ENCODE results near the gene TMEM131. TPM values are rescaled to one million over a fixed set of nuclear protein-coding genes. Genes with fewer than 3 reads are reported as not detected.

Gene TMEM131
- total RNA-seq, 4 donors from 2014 or later, result 10.3 to 39.2 (median 20.0) TPM

GRCh38 chr2:98004047-98004446, 8.3 kb upstream of the TMEM131 start:
- Histone ChIP-seq H3K4me3 (no peak overlapping the region), H3K27ac (no peak overlapping the region), H3K9me3 (no peaks in the 10 kb centered on the region), H3K27me3 (no peaks in the 10 kb centered on the region), H3K36me3 (no peaks in the 10 kb centered on the region), H3K4me1 (no peaks in the 10 kb centered on the region)
- TF ChIP-seq CTCF (IDR thresholded peaks at IDR 0.05 in 4 of 5, conservative IDR thresholded peaks at IDR 0.05 in 1 of 5), result no peak
- TF ChIP-seq POLR2A (IDR thresholded peaks at IDR 0.05), result no peak
- intact Hi-C loops (cut with DNase I; ENCODE audit: low total_unique reads) (no loop called here), in situ Hi-C loops (cut with MboI; ENCODE audit: low sequenced_read_pairs in 4 of 4) (no loop called here)
- ATAC-seq, result no peak
- DNase-seq, result no peak

- Histone ChIP-seq H3K27ac (no peak overlapping the region), H3K9me3 (no peaks in the 10 kb centered on the region), H3K4me1 (peaks cover 2 to 8% of the 10 kb centered on the region in 2 donors), H3K36me3 (no peaks in the 10 kb centered on the region), H3K27me3 (no peaks in the 10 kb centered on the region), H3K4me3 (no peak overlapping the region)
- no peak for DNase-seq
- in situ Hi-C loops (cut with MboI; ENCODE audit: low sequenced_read_pairs in 4 of 4), result no loop called here
- intact Hi-C loops (cut with DNase I; ENCODE audit: low total_unique reads), result loop anchor here (10.0 kb wide), 1 partner anchor 195 kb away; no protein-coding TSS in a partner anchor
- no peak for TF ChIP-seq CTCF (IDR thresholded peaks at IDR 0.05 in 4 of 5, conservative IDR thresholded peaks at IDR 0.05 in 1 of 5)
- no peak for TF ChIP-seq POLR2A (IDR thresholded peaks at IDR 0.05)
- ATAC-seq, result no peak
Observed at GRCh38 chr2:97999536-97999935, 3.8 kb upstream of the TMEM131 start.

GRCh38 chr2:97998431-97999005, 2.8 kb upstream of the TMEM131 start:
- in situ Hi-C loops (cut with MboI; ENCODE audit: low sequenced_read_pairs in 4 of 4), result no loop called here

GRCh38 chr2:97997784-97998392, 2.1 kb upstream of the TMEM131 start:
- ATAC-seq, result no peak
- in situ Hi-C loops (cut with MboI; ENCODE audit: low sequenced_read_pairs in 4 of 4) (no loop called here), intact Hi-C loops (cut with DNase I; ENCODE audit: low total_unique reads) (loop anchor here (10.0 kb wide), 1 partner anchor 193 kb away; no protein-coding TSS in a partner anchor)

More at GRCh38 chr2:97998431-97999005, 2.8 kb upstream of the TMEM131 start:
- peaks cover 12 to 18% of the 10 kb centered on the region in 2 donors for H3K4me1 ChIP-seq
- H3K27ac ChIP-seq, result no peak overlapping the region
- H3K27me3 ChIP-seq, result no peaks in the 10 kb centered on the region
- intact Hi-C loops (cut with DNase I; ENCODE audit: low total_unique reads), result loop anchor here (10.0 kb wide), 1 partner anchor 194 kb away; no protein-coding TSS in a partner anchor
- no peak overlapping the region for H3K4me3 ChIP-seq
- H3K36me3 ChIP-seq, result no peaks in the 10 kb centered on the region
- TF ChIP-seq CTCF (IDR thresholded peaks at IDR 0.05 in 4 of 5, conservative IDR thresholded peaks at IDR 0.05 in 1 of 5), result no peak
- DNase-seq, result no peak
- no peaks in the 10 kb centered on the region for H3K9me3 ChIP-seq
- ATAC-seq, result no peak

More at GRCh38 chr2:97997784-97998392, 2.1 kb upstream of the TMEM131 start:
- no peak for DNase-seq
- H3K27ac ChIP-seq, result no peak overlapping the region
- no peaks in the 10 kb centered on the region for H3K36me3 ChIP-seq
- no peaks in the 10 kb centered on the region for H3K9me3 ChIP-seq
- H3K27me3 ChIP-seq, result no peaks in the 10 kb centered on the region
- no peak for TF ChIP-seq POLR2A (IDR thresholded peaks at IDR 0.05)
- no peak for TF ChIP-seq CTCF (IDR thresholded peaks at IDR 0.05 in 4 of 5, conservative IDR thresholded peaks at IDR 0.05 in 1 of 5)
- peaks cover 18 to 24% of the 10 kb centered on the region in 2 donors for H3K4me1 ChIP-seq
- no peak overlapping the region for H3K4me3 ChIP-seq
